CD4-positive, alpha-beta T cell treated with Interleukin-4 for 1 hour (primary cell): ENCODE measurements around the gene ARHGAP4.
A peak's percentile ranks its signal among the peaks of the same experiment; 100 is the strongest.

Source experiments
- DNase-seq, 2 donors: peaks; one replicate each; pipeline ENCODE4 v3.0.0-alpha.2; 2020 to 2022

The ARHGAP4 gene

GRCh38 chrX:153877571-153878261 lies 48.3 kb downstream of the ARHGAP4 start:
- no peak for DNase-seq

DNA sequence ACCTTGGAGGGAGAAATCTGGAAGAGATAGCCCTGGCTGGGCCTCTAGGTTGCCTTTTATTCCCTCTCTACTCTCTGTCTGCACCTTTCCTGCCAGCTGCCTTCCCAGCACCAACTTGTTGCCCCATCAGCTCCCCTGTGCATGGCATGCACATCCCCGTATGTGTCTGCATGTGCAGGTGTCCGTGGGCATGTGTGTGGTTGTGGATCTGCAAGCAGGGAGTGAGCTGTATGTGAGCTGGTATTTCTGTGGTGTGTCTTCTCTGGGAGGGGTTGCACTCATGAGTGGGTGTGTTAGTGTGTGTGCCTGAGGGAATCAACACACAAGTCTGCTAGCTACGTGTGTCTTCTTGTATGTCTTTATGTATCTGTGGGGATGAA lies 50.0 kb downstream of the ARHGAP4 start:
- no peak for DNase-seq

- DNase-seq = peak; percentile 57 to 63
These were observed 50.5 kb downstream of the ARHGAP4 start for GRCh38 chrX:153875391-153876111.

- DNase-seq = no peak
These were observed 51.5 kb downstream of the ARHGAP4 start for GRCh38 chrX:153874366-153875125.

GRCh38 chrX:153874085-153874365 lies 52.0 kb downstream of the ARHGAP4 start:
- DNase-seq = no peak

GRCh38 chrX:153873282-153874084 lies 52.6 kb downstream of the ARHGAP4 start:
- no peak for DNase-seq

- no peak for DNase-seq
These were observed 53.9 kb downstream of the ARHGAP4 start for GRCh38 chrX:153871946-153872878.

DNA sequence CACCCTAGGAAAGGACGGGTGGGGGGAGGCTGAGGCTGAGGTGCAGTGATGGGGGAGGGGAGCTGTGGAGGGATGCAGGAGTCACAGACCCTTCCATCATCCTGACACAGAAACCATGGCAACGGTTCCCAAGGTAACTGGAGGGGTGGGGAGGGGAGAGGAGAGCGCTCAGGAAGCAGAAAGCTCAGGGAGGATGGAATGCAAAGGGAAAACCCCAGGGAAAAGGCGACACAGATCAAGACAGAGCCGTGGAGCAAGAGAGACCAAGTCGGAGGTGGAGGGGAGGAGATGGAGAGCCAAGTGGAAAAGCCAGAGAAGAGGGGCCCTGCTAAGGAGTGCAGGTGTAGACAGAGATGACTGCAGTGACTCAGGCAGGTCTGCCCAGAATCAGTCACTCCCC lies 54.6 kb downstream of the ARHGAP4 start:
- DNase-seq = no peak

DNA sequence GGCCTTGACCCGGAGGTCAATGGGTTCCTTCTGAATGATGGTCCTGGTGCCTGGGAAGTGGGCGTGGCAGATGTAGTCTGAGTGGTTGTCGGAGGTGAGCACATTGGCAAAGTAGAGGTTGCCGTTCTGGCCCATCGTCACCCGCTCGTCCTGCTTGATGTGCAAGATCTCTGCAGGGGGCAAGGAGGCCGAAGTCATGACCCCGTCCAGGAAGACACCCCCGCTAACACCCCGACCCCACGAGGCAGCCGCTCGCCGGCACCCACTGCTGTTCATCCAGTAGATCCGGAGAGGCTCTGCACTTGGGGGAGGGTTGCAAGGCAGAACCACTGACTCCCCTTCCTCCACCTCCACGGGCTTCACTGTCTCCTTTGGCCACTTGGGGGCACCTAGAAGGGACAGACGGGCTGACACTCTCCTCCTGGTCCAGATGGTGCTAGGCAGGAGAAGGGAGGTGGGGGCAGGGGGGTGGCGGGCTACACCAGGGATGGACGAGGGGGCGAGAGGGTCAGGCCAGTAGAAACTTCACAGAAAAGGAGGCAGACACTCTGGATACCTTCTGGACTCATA lies 55.2 kb downstream of the ARHGAP4 start:
- no peak for DNase-seq

- no peak for DNase-seq
These were observed 55.8 kb downstream of the ARHGAP4 start for GRCh38 chrX:153870288-153870690.

GRCh38 chrX:153869473-153870287 lies 56.4 kb downstream of the ARHGAP4 start:
- DNase-seq = no peak

DNA sequence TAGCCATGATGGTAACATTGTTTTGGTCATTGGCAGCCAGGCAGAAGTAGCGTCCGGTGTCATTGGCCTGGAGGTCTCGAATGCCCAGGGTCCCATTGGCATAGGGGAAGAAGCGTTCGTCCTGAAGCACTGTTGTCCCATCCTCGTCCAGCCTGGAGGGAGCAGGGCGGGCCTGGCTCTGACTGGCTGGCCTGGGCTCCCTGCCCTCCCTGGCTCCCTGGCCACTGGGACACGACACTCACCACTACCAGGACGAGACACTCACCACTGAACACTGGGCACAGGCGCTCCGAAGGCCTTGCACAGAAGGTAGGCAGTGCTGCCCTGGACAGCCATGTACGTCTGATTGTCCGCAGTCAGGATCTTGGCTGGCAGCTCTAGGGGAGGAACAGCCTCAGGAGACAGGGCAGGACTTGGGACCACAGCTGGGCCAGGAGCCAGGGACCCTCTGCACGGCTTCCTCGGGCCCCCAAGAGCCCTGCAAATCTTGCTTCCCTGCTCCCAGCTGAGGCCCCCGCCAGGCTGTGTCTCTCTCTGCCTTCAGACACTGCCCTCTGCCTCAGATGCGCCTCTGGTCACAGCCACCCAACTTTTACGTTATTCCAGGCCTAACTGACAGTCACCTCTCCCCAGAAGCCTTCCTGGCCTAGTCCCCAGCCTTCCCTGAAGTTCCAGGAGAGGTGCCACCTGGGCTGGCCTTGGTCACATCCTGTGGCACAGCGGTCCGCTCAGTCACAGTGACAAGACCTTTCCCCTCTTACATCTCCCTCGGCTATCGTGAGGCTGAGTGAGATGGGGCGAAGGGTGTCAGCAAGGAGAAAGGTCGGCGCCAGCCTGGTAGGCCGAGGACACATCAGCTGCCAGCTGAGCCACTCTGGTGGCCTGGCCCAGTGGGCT lies 57.2 kb downstream of the ARHGAP4 start:
- no peak for DNase-seq

GRCh38 chrX:153867671-153868070 lies 58.4 kb downstream of the ARHGAP4 start:
- DNase-seq = no peak

GRCh38 chrX:153867139-153867538 lies 58.9 kb downstream of the ARHGAP4 start:
- DNase-seq = no peak

DNA sequence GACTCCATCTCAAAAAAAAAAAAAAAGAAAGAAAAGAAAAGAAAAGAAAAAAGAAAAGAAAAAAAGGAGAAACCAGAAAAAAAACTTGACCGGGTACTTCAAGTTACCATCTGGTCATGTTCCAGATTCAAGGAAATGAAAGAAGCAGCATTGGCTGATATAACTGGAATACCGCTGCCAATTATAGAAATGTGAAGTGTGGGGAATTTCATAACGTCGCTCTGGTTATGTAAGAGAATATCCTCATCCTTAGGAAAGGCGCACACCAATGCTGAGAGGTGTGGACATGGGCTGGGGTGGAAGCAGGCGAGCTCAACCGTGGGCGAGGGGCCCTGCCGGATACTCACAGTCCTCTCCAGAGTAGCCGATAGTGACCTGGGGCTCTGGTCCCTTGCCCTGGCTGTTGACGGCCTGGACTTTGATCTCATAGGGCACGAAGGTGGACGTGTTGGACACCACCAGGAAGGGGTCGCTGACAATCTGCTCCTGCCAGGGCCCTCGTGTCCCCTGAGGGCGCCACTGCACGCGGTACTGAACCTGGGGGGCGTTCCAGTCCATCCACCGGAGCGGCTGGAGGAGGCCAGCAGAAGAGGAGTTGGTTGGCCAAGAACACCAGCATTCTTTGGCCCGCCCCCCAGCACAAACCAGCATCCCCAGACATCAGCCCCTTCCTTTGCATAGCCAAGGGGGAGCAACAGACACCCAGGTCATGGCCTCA lies 59.6 kb downstream of the ARHGAP4 start:
- no peak for DNase-seq

DNA sequence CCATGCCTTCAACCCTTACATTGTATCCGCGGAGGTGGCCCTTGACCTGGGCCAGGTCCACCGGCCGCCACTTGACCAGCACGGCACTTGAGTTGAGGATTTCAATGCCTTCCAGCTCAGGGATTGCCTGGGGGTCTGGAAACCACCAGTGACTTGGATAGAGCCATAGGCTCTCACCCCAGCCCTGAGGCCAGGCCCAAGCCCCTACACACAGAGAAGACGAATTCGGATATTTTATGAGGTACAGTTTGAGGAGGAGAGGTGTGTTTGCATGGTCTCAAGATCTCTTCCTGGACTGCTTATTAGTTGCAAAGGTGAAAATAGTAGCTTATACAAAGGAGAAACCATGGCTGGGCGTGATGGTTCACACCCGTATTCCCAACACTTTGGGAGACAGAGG lies 60.4 kb downstream of the ARHGAP4 start:
- DNase-seq = no peak

DNA sequence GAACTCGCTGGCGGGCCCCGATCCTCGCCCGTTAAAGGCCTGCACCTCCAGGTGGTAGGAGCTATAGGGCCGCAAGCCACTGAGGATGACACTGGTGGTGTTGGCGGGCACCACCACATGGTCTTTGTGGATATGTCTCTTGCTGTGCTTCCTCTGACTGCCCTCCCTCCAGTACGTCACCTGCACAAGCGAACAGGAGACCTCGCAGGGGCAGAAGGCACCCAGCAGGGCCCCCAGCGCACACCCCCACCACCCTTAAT lies 60.8 kb downstream of the ARHGAP4 start:
- DNase-seq = no peak

DNA sequence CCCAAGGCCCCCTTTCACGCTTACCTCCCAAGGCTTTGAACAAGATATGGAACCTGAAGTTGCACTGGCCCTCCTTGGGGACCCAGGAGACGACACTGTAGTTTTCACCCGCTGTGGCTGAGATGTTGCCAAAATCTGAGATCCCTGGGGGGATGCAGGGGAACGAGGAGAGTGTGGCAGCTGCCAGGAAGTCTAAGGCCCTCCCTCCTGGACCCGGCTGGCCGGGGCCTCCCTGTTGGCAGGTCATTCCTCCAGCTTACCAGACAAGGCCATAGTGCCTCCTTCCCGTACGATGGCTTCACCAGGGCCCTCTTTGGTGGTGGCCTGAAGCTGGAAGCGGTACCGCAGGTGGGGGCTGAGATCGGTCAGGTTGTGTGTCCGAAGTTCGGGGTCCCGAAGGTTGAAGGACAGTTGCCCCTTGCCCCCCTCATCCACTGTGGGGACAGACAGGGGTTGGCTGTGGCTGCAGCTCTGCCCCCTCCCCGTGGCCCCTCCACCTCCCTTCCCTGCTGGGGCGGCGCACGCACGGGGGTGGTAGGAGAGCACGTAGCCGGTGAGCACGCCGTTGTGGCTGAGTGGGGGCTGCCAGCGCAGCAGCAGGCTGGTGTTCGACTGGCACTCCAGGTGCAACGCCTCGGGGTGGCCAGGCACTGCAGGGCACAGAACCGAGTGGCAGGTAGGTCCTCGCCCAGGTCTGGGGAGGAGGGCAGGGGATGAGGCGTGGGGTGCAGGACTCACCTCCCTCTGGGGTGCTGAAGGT lies 61.3 kb downstream of the ARHGAP4 start:
- no peak for DNase-seq

- DNase-seq = no peak
These were observed 62.0 kb downstream of the ARHGAP4 start for GRCh38 chrX:153864101-153864500.
